ENCODE data around the gene CNTNAP1. TPM values are rescaled to one million over a fixed set of nuclear protein-coding genes. Genes with fewer than 3 reads are reported as not detected.

CNTNAP1 gene
- total and polyA plus RNA-seq, 9 of the 15 experiments (the other 6 are each of a cell fraction or from before 2014, with no cell fraction given), result 0.10 to 1.8 (median 0.62) TPM

DNA sequence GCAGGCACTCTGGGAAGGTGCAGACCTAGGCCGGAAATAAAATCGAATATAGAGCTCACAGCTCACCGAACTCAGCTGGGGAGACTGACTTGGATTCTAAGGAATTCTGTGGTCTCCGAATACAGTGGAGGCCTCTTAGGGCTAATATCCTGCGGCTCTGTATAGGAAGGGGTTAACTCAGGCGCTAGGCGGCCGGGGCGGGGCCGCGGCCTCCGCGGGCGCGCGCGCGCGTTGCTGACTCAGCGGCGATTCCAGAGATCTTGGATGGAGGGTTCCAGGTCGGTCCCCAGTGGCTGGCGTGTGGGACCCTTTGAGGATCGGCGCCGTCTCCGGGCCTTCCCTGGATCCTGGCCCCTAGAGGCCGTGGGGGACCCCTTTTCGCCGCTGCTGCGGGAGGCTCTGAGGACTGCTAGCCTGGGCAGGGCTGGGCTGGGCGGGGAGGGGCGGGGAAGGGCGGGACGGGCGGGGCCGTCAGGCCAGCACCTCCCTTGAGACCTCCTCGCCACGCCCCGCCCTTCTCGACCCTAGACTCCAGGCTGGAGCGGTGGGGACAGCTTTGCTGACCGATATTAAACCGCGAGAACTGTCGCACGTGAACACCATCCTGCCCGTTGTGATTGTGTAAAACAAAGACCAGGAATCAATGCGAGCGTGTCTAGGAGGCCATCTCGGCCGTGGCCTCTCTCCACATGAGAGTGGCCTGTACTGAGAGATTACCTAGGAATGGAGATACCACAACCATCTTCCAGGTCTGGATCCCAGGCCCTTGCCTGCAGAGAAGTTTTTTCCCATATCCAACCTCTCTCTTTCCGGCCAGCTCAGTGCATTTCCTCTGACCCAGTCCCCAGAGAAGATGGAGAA, 4.2 kb upstream of the CNTNAP1 start (continued):
- TF ChIP-seq FOXM1 (IDR thresholded peaks at IDR 0.05; ENCODE audit: low read depth), result no peak; the same call in 1 of the 2 replicates
- no peak; the same call in 1 of the 2 replicates for TF ChIP-seq FOXM1 (CRISPR knock-in tag; IDR thresholded peaks at IDR 0.05; ENCODE audit: low read depth)
- TF ChIP-seq FOXJ2 (tag; IDR thresholded peaks at IDR 0.05), result no peak
- TF ChIP-seq PML (IDR thresholded peaks at IDR 0.05; ENCODE audit: low read length), result peak; percentile 71
- TF ChIP-seq POLR3A (IDR thresholded peaks at IDR 0.05; ENCODE audit: borderline replicate concordance, extremely low read depth, insufficient read depth, insufficient read length), result no peak
- TF ChIP-seq, protein P1, sequence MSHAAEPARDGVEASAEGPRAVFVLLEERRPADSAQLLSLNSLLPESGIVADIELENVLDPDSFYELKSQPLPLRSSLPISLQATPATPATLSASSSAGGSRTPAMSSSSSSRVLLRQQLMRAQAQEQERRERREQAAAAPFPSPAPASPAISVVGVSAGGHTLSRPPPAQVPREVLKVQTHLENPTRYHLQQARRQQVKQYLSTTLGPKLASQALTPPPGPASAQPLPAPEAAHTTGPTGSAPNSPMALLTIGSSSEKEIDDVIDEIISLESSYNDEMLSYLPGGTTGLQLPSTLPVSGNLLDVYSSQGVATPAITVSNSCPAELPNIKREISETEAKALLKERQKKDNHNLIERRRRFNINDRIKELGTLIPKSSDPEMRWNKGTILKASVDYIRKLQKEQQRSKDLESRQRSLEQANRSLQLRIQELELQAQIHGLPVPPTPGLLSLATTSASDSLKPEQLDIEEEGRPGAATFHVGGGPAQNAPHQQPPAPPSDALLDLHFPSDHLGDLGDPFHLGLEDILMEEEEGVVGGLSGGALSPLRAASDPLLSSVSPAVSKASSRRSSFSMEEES (CRISPR knock-in tag; IDR thresholded peaks at IDR 0.05), result no peak
- TF ChIP-seq RBM15 (IDR thresholded peaks at IDR 0.05; ENCODE audit: insufficient read depth, low read length), result no peak
- TF ChIP-seq NFRKB (IDR thresholded peaks at IDR 0.05; ENCODE audit: low read depth), result peak; percentile 69
- no peak for TF ChIP-seq ZNF24 (IDR thresholded peaks at IDR 0.05)
- TF ChIP-seq, protein P2, sequence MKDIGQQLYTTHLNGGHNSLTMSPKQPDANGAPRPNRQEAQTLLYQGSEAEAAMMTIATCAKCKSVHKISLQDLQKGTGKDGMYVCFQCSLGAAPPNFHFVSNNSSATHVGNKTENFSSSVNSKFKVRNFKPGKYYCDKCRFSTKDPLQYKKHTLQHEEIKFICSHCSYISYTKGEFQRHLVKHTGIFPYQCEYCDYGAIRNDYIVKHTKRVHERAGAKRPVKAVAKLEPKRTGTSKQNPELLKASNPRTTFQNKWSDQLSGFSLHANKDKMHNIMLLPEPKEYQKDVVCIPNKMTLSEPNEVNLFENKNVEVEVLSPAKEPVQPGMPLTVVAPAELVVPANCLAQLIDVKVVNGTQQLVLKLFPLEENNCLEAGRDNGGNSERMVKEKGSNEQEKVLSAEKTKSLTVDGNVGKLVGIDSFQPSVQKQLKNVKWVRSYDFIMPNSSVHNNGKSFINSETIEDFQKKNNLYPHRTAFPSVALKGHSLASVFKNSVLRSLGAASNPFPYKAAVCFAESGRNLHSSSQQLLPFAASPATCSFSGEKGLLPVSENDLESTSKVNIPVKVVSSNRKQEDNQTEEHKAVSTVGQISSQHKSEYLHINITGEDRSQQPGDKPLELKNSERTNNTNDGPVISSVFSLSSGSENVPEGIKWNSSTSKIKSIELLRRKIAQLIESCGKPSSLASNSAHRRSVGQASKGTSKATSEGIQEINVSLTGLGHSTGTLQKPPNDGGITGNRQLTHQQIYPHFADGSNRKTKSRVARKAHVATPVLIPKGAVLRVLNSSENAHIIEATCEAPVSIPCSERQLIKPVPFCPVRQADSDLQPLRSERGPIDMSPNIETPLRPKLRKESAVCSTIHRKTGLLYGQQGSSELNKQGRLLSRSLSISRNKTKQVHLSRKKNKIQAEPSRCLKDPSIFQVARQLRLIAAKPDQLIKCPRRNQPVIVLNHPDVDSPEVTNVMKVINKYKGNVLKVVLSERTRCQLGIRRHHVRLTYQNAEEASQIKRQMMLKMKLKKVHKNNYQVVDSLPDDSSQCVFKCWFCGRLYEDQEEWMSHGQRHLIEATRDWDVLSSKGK (CRISPR knock-in tag; IDR thresholded peaks at IDR 0.05), result no peak
- 0 out of 2 replicates have a peak, but pooled peaks have one; percentile 39 for TF ChIP-seq BCOR (IDR thresholded peaks at IDR 0.05)
- no peak for TF ChIP-seq RFX1 (IDR thresholded peaks at IDR 0.05)
- TF ChIP-seq, protein P3, sequence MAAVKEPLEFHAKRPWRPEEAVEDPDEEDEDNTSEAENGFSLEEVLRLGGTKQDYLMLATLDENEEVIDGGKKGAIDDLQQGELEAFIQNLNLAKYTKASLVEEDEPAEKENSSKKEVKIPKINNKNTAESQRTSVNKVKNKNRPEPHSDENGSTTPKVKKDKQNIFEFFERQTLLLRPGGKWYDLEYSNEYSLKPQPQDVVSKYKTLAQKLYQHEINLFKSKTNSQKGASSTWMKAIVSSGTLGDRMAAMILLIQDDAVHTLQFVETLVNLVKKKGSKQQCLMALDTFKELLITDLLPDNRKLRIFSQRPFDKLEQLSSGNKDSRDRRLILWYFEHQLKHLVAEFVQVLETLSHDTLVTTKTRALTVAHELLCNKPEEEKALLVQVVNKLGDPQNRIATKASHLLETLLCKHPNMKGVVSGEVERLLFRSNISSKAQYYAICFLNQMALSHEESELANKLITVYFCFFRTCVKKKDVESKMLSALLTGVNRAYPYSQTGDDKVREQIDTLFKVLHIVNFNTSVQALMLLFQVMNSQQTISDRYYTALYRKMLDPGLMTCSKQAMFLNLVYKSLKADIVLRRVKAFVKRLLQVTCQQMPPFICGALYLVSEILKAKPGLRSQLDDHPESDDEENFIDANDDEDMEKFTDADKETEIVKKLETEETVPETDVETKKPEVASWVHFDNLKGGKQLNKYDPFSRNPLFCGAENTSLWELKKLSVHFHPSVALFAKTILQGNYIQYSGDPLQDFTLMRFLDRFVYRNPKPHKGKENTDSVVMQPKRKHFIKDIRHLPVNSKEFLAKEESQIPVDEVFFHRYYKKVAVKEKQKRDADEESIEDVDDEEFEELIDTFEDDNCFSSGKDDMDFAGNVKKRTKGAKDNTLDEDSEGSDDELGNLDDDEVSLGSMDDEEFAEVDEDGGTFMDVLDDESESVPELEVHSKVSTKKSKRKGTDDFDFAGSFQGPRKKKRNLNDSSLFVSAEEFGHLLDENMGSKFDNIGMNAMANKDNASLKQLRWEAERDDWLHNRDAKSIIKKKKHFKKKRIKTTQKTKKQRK (IDR thresholded peaks at IDR 0.05; ENCODE audit: borderline replicate concordance, low read depth, low read length), result no peak
- TF ChIP-seq HDGF (IDR thresholded peaks at IDR 0.05), result peak; percentile 54; the same call in 1 of the 2 replicates
- no peak for TF ChIP-seq NFXL1 (CRISPR knock-in tag; IDR thresholded peaks at IDR 0.05)
- TF ChIP-seq ARID1B (IDR thresholded peaks at IDR 0.05), result peak; percentile 40; the same call in 1 of the 2 replicates
- no peak for TF ChIP-seq ZNF121 (CRISPR knock-in tag; conservative IDR thresholded peaks at IDR 0.05)
- TF ChIP-seq, protein P4, sequence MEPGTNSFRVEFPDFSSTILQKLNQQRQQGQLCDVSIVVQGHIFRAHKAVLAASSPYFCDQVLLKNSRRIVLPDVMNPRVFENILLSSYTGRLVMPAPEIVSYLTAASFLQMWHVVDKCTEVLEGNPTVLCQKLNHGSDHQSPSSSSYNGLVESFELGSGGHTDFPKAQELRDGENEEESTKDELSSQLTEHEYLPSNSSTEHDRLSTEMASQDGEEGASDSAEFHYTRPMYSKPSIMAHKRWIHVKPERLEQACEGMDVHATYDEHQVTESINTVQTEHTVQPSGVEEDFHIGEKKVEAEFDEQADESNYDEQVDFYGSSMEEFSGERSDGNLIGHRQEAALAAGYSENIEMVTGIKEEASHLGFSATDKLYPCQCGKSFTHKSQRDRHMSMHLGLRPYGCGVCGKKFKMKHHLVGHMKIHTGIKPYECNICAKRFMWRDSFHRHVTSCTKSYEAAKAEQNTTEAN (CRISPR knock-in tag; IDR thresholded peaks at IDR 0.05), result no peak
- TF ChIP-seq PHF21A (IDR thresholded peaks at IDR 0.05; ENCODE audit: borderline replicate concordance, low read depth), result no peak

Data from K562 (cell line).